ENCODE results near the gene ESF1. TPM values are rescaled to one million over a fixed set of nuclear protein-coding genes. Genes with fewer than 3 reads are reported as not detected.

Gene ESF1
- total RNA-seq (2013; cell fraction: nucleolus; rRNA removed), result 35.3 and 35.5 TPM in 2 replicates
- total RNA-seq (2014; rRNA removed), result 9.2 and 15.0 TPM in 2 replicates
- 32.9 and 36.3 TPM in 2 replicates for total RNA-seq (2014; rRNA removed; fragmentation: Illumina TruSeq; extraction: Trizol)
- total RNA-seq (2021), result 19.1 and 20.2 TPM in 2 replicates
- polyA plus RNA-seq (2011; ENCODE audit: low read depth), result 9.6 TPM
- 9.4 and 18.3 TPM in 2 replicates for polyA plus RNA-seq (2011; rRNA removed)
- 1.0 and 1.6 TPM in 2 replicates for polyA plus RNA-seq (2011; cell fraction: cytosol; rRNA removed)
- polyA plus RNA-seq (2011; cell fraction: nucleus; rRNA removed), result 2.6 and 6.4 TPM in 2 replicates
- 15.6 and 17.3 TPM in 2 replicates for polyA plus RNA-seq (2012)
- 36.2 and 46.3 TPM in 2 replicates for polyA plus RNA-seq (2014; fragmentation: Illumina TruSeq; extraction: Trizol)
- polyA plus RNA-seq (2014; fragmentation: Nextera tagmentation; extraction: Ambion mirVana), result 10 to 100 TPM; 20.2 to 27.6 TPM
- polyA plus RNA-seq (2014; rRNA removed), result 11.5 and 16.5 TPM in 2 replicates
- 10 to 100 TPM; 11.0 to 14.1 TPM for polyA plus RNA-seq (2016; fragmentation: Nextera tagmentation; extraction: Ambion mirVana)
- polyA minus RNA-seq (2011; rRNA and poly(A)+ RNA removed), result 2.0 and 2.2 TPM in 2 replicates
- polyA minus RNA-seq (2011; cell fraction: cytosol; rRNA and poly(A)+ RNA removed), result 4.3 and 4.4 TPM in 2 replicates
- polyA minus RNA-seq (2011; cell fraction: nucleus; rRNA and poly(A)+ RNA removed), result 2.7 and 7.0 TPM in 2 replicates
- percentile 80 among the genes with signal in this experiment for Bru-seq, nascent RNA
- percentile 76 among the genes with signal in this experiment for BruChase-seq, experiment 1, labeled RNA remaining after a 6-hour chase
- percentile 80 among the genes with signal in this experiment for BruChase-seq, experiment 2, labeled RNA remaining after a 2-hour chase
- long read RNA-seq, experiment 1, partial matches to known transcripts, result 20 of 21 reads
- long read RNA-seq, experiment 1, other reads (novel, unspliced or antisense), result 1 of 21 reads
- long read RNA-seq, experiment 2, partial matches to known transcripts, result 32 of 39 reads
- long read RNA-seq, experiment 2, other reads (novel, unspliced or antisense), result 7 of 39 reads

- DNase-seq (ENCODE audit: low read depth, low spot score) (peak; percentile 95), FAIRE-seq (peak; percentile 77), ATAC-seq (peak; percentile 93)
- Histone ChIP-seq H3K4me1 (ENCODE audit: control insufficient read depth, insufficient read depth, low read length) (peaks cover 5% of the 10 kb centered on the region), H3K27me3 (replicated peaks in 1 of 2; ENCODE audit: control insufficient read depth in 2 of 2, insufficient read depth in 2 of 2, low read length in 1 of 2) (no peaks in the 10 kb centered on the region), H3K79me2 (ENCODE audit: control insufficient read depth, insufficient read depth, low read length) (peaks cover 47% of the 10 kb centered on the region), H3K4me2 (ENCODE audit: control insufficient read depth, insufficient read depth) (peak within 1 kb of the TSS; percentile 85), H3K36me3 (ENCODE audit: control insufficient read depth in 2 of 2, insufficient read depth in 2 of 2, low read length in 1 of 2) (peaks cover 0 to 2% of the 10 kb centered on the region in 2 experiments; a peak in 1 of 4 replicates), H2AFZ (ENCODE audit: control insufficient read depth, low read depth, low read length) (peak within 1 kb of the TSS; percentile 93), H3K9me3 (replicated peaks; ENCODE audit: control insufficient read depth, insufficient read depth, low read length) (no peaks in the 10 kb centered on the region), H3K4me3 (peak within 1 kb of the TSS; percentile 99), H3K9ac (ENCODE audit: control insufficient read depth, insufficient read depth, low read length) (peak within 1 kb of the TSS; percentile 92), H4K20me1 (ENCODE audit: control insufficient read depth, insufficient read depth) (no peaks in the 10 kb centered on the region), H3K27ac (ENCODE audit: control insufficient read depth, insufficient read depth) (peak within 1 kb of the TSS; percentile 80)
- POLR2A ChIA-PET, result interaction anchor here (1.0 to 1.4 kb wide), 2 partner anchors 9 to 12 kb away, joined by 4 to 6 read pairs; no protein-coding TSS in a partner anchor
- CTCF ChIA-PET, result interaction anchor here (0.7 to 3.4 kb wide), 18 partner anchors 8 to 463 kb away, joined by 3 to 30 read pairs (median 4); no protein-coding TSS in a partner anchor
- TSS peak; percentile 65 for BruUV-seq (replicated peaks)
- intact Hi-C loops (cut with micrococcal nuclease; ENCODE audit: unreplicated experiment), result loop anchor here (5.0 kb wide), 2 partner anchors 148 to 858 kb away; partner anchors contain the start of gene TASP1
- RAD21 ChIA-PET (ENCODE audit: unreplicated experiment), result interaction anchor here (0.7 to 2.8 kb wide), 6 partner anchors 11 to 238 kb away, joined by 3 to 20 read pairs (median 4); no protein-coding TSS in a partner anchor
- SMC1A ChIA-PET (ENCODE audit: uncharacterized antibody, unreplicated experiment), result interaction anchor here (0.7 to 2.3 kb wide), 8 partner anchors 9 to 461 kb away, joined by 3 to 16 read pairs (median 3); no protein-coding TSS in a partner anchor
- in situ Hi-C loops (cut with MboI), result loop anchor here (25.0 kb wide), 1 partner anchor 323 kb away; no protein-coding TSS in a partner anchor
- WGBS (ENCODE audit: insufficient coverage, insufficient replicate concordance, low lambda C conversion rate, missing lambda C conversion rate), result under 1% methylated on average over 49 of the region's 54 CpGs
- TF ChIP-seq EP300 (IDR thresholded peaks at IDR 0.05; ENCODE audit: borderline replicate concordance in 1 of 2, control insufficient read depth in 1 of 2, low read depth in 2 of 2, low read length in 2 of 2) (no peak), HDAC6 (IDR thresholded peaks at IDR 0.05; ENCODE audit: unreplicated experiment) (no peak), HCFC1 (IDR thresholded peaks at IDR 0.05; ENCODE audit: low read length) (peak; percentile 81), JUNB (IDR thresholded peaks at IDR 0.05) (no peak), TCF7 (IDR thresholded peaks at IDR 0.05; ENCODE audit: borderline replicate concordance) (peak; percentile 31; the same call in 1 of the 2 replicates), YBX1 (IDR thresholded peaks at IDR 0.05) (no peak), EGR1 (IDR thresholded peaks at IDR 0.05; ENCODE audit: borderline replicate concordance in 1 of 2, low read depth in 2 of 2, low read length in 2 of 2) (peak; percentile 73 to 86; a peak in 2 of 3 replicates), IKZF2 (IDR thresholded peaks at IDR 0.05) (peak in 1 of 2 experiments; percentile 55; a peak in 2 of 4 replicates), KDM1A (IDR thresholded peaks at IDR 0.05; ENCODE audit: borderline replicate concordance) (no peak), ESRRA (IDR thresholded peaks at IDR 0.05; ENCODE audit: low read length) (peak; percentile 86; the same call in 1 of the 2 replicates), STAT1 (conservative IDR thresholded peaks at IDR 0.05) (no peak; the same call in 1 of the 2 replicates), SUZ12 (IDR thresholded peaks at IDR 0.05; ENCODE audit: unreplicated experiment) (no peak), ATF2 (IDR thresholded peaks at IDR 0.05; ENCODE audit: low read length) (no peak), PML (IDR thresholded peaks at IDR 0.05; ENCODE audit: low read length) (peak; percentile 80; the same call in 1 of the 2 replicates), ZNF207 (IDR thresholded peaks at IDR 0.05; ENCODE audit: borderline replicate concordance) (peak; percentile 86; the same call in 1 of the 2 replicates)
- TF ChIP-seq, protein P1, sequence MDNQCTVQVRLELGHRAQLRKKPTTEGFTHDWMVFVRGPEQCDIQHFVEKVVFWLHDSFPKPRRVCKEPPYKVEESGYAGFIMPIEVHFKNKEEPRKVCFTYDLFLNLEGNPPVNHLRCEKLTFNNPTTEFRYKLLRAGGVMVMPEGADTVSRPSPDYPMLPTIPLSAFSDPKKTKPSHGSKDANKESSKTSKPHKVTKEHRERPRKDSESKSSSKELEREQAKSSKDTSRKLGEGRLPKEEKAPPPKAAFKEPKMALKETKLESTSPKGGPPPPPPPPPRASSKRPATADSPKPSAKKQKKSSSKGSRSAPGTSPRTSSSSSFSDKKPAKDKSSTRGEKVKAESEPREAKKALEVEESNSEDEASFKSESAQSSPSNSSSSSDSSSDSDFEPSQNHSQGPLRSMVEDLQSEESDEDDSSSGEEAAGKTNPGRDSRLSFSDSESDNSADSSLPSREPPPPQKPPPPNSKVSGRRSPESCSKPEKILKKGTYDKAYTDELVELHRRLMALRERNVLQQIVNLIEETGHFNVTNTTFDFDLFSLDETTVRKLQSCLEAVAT (IDR thresholded peaks at IDR 0.05), result no peak
Measured at GRCh38 chr20:13784893-13785715, at the start of gene ESF1, which contains the start of gene NDUFAF5. Gene ESF1, minus strand, starts transcription at chr20:13784919. Its CDS starts 1,779 bp downstream, at chr20:13783140. Gene NDUFAF5, plus strand, starts transcription at chr20:13785028. Its CDS starts 41 bp downstream, at chr20:13785069.

Data from GM12878 (cell line).